Spleen (tissue), 7 donors: ENCODE data around the gene MCOLN2.
"Not testable (repeated sequence)": the region's sequence is repeated elsewhere in the genome, so short reads cannot be mapped to it uniquely, and the experiment has no call there.

ENCODE experiments used
- POLR2AphosphoS5 ChIP-seq, 3 donors: sonication (generic); formaldehyde crosslinking; IDR thresholded peaks; one replicate each; pipeline ENCODE4 v1.5.1; 2017; ENCODE audit warnings: antibody characterized with exemption in 3 of 3
- TF ChIP-seq, protein P1 (sequence below), 11 experiments: fragments of 200-600 bp in 7 of 11; fragments of 450-650 bp in 4 of 11; sonication (generic) in 4 of 11; IDR thresholded peaks in 8 of 11; conservative IDR thresholded peaks in 3 of 11; 1 replicate in 7 of 11; 2 replicates in 4 of 11; pipeline versions ENCODE4 v1.4.0 to v1.8.0; 2016 to 2021; ENCODE audit warnings: antibody characterized with exemption in 11 of 11, inconsistent platforms in 4 of 11, mild to moderate bottlenecking in 1 of 11
- donor health status: DM: no; HTN: no; CAD: no; lungs with moderate emphysema.
- donor health status: DM: no; HTN: no; CAD: no.
- donor health status: DM: no; HTN: no; CAD: no.

DNA sequence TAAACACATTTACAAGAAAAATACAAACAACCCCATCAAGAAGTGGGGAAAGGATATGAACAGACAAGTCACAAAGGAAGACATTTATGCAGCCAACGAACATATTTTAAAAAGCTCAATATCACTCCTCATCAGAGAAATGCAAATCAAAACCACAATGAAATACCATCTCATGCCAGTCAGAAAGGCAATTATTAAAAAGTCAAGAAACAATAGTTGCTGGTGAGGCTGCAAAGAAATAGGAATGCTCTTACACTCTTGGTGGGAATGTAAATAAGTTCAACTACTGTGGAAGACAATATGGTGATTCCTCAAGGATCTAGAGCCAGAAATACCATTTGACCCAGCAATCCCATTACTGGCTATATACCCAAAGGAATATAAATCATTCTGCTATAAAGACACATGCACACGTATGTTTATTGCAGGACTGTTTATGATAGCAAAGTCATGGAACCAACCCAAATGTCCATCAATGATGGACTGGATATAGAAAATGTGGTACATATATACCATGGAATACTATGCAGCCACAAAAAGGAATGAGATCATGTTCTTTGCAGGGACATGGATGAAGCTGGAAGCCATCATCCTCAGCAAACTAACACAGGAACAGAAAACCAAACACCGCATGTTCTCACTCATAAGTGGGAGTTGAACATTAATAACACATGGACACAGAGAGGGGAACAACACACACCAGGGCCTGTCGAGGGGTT lies 88.0 kb downstream of the MCOLN2 start:
- TF ChIP-seq, protein P1, sequence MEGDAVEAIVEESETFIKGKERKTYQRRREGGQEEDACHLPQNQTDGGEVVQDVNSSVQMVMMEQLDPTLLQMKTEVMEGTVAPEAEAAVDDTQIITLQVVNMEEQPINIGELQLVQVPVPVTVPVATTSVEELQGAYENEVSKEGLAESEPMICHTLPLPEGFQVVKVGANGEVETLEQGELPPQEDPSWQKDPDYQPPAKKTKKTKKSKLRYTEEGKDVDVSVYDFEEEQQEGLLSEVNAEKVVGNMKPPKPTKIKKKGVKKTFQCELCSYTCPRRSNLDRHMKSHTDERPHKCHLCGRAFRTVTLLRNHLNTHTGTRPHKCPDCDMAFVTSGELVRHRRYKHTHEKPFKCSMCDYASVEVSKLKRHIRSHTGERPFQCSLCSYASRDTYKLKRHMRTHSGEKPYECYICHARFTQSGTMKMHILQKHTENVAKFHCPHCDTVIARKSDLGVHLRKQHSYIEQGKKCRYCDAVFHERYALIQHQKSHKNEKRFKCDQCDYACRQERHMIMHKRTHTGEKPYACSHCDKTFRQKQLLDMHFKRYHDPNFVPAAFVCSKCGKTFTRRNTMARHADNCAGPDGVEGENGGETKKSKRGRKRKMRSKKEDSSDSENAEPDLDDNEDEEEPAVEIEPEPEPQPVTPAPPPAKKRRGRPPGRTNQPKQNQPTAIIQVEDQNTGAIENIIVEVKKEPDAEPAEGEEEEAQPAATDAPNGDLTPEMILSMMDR (IDR thresholded peaks at IDR 0.05 in 8 of 11, conservative IDR thresholded peaks at IDR 0.05 in 3 of 11) = not testable (repeated sequence)
- TF ChIP-seq POLR2AphosphoS5 (IDR thresholded peaks at IDR 0.05) = not testable (repeated sequence)
